GM23248 (cell line): ENCODE results near the gene GPC4.

ENCODE experiments used
- EZH2 ChIP-seq: fragments of 200-600 bp; sonication (generic); IDR thresholded peaks from 2 replicates; pipeline ENCODE4 v1.6.1; 2018; ENCODE audit warnings: antibody characterized with exemption, mild to moderate bottlenecking; ENCODE audit not compliant: insufficient read depth, poor library complexity, severe bottlenecking
- EZH2phosphoT487 ChIP-seq: fragments of 200-600 bp; sonication (generic); IDR thresholded peaks from 2 replicates; pipeline ENCODE4 v1.6.1; 2018; ENCODE audit warnings: antibody characterized with exemption, moderate library complexity, mild to moderate bottlenecking, low read depth; ENCODE audit not compliant: insufficient read depth

- no peak for TF ChIP-seq EZH2
- TF ChIP-seq EZH2phosphoT487 = no peak
Observed at GRCh38 chrX:133417364-133417763, 2.1 kb upstream of the GPC4 start.
